Activated naive CD8-positive, alpha-beta T cell treated with anti-CD3 and anti-CD28 coated beads, Interleukin-2, amount 50 U/mL, for 24 hours (primary cell): Measurements from ENCODE around the gene GOLGA6D.
"Not testable (repeated sequence)": the region's sequence is repeated elsewhere in the genome, so short reads cannot be mapped to it uniquely, and the experiment has no call there.

ENCODE experiments used
- ATAC-seq: fragments of 150-1000 bp; cut with Tn5 transposase; one replicate; pipeline ENCODE4 v1.10.0; 2021
- DNase-seq: peaks from one replicate; pipeline ENCODE4 v3.0.0; 2021
- H3K27ac Mint-ChIP-seq: one replicate; pipeline ENCODE4 v1.8.0; 2021; ENCODE audit warnings: mild to moderate bottlenecking, mixed read lengths
- H3K27me3 Mint-ChIP-seq: one replicate; pipeline ENCODE4 v1.8.0; 2021; ENCODE audit warnings: mixed read lengths
- H3K36me3 Mint-ChIP-seq: one replicate; pipeline ENCODE4 v1.8.0; 2021; ENCODE audit warnings: low read depth, mixed read lengths
- H3K4me1 Mint-ChIP-seq: one replicate; pipeline ENCODE4 v1.8.0; 2021; ENCODE audit warnings: mixed read lengths
- H3K4me3 Mint-ChIP-seq: one replicate; pipeline ENCODE4 v1.8.0; 2021; ENCODE audit warnings: mild to moderate bottlenecking, moderate library complexity, mixed read lengths
- H3K9me3 Mint-ChIP-seq: one replicate; pipeline ENCODE4 v1.8.0; 2021; ENCODE audit warnings: mixed read lengths

Gene GOLGA6D

DNA sequence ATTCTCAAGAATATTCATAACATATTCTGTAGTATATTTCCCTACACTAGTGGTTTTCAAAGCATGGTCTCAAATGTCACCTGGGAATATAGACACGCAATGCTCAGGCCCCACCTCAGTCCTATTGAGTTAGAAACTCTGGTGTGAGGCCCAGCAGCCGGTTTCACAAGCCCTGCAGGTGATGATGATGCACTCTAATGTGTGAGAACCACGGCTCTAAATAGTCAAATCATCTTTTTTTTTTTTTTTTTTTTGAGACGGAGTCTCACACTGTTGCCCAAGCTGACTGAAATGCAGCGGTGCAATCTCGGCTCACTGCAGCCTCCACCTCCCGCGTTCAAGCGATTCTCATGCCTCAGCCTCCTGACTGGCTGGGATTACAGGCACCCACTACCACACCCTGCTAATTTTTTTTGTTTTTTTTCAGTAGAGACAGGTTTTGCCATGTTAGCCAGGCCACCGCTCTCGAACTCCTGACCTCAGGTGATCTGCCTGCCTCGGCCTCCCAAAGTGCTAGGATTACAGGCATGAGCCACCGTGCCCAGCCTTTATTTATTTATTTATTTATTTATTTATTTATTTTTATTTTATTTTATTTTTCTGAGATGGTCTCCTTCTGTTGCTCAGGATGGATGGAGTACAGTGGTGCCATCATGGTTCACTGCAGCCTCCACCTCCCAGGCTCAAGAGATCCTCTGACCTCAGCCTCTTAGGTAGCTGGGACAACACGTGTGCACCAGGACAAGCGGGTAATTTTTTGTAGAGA is 51.2 kb downstream of the GOLGA6D start:
- ATAC-seq, H3K36me3 Mint-ChIP-seq, H3K27me3 Mint-ChIP-seq, DNase-seq, H3K27ac Mint-ChIP-seq, H3K4me3 Mint-ChIP-seq, H3K9me3 Mint-ChIP-seq: not testable (repeated sequence)
- peaks cover 21% of the 10 kb centered on the region for H3K4me1 Mint-ChIP-seq

DNA sequence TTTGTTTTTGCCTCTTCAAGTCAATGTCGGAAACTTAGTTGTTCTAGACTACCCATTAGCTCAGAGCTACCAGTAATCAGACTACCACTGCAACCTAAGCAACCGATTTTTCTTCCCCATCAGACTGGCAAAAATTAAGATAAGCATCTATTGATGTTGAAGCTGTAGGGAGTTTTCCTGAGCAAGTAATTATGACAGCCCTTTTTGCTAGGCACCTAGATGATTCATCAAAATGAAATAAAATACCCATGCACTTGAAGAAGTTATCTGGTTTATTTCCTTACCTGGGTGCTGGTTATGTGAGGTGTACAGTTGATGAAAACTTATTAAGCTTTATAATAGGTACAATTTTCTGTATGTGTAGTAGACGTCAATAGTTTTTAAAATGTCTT is 52.7 kb downstream of the GOLGA6D start:
- no peaks in the 10 kb centered on the region for H3K9me3 Mint-ChIP-seq
- peak overlapping the region; percentile 91 for H3K4me3 Mint-ChIP-seq
- H3K36me3 Mint-ChIP-seq = peaks cover 5% of the 10 kb centered on the region
- no peak for ATAC-seq
- H3K27me3 Mint-ChIP-seq = peaks cover 5% of the 10 kb centered on the region
- DNase-seq = no peak
- H3K4me1 Mint-ChIP-seq = peaks cover 21% of the 10 kb centered on the region
- H3K27ac Mint-ChIP-seq = peak overlapping the region; percentile 96

DNA sequence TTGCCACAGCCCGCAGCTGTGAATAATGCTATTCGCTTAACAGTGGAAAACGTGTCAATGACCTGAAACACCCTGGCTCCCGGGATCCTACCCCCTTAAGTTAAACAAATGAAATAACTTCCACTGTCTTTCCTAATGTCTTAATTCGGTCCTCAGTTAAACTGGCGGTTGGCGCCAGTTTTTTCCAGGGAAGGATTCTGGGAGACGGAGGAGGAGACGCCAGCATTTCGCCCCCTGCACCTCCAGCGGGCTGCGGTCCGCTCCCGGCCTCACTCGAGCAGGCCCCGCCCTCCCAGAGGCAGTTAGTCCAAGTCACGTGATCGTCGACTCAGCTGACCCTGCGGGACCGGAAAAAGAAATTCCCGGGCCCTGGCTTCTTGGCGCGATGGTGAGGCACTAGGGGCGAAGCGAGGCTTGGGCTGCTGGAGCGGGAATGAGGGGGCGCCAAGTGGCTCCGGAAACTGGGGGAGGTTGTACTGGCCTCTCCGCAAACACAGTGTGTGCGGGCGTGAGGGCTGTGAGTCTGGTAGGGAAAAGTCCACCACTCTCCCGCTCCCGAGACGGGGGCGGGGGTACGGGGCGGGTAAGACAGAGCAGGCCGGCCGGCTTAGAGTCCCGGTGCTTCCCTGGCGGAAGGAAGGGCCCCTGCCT is 53.2 kb downstream of the GOLGA6D start, which contains the start of gene COMMD4:
Gene COMMD4, plus strand, starts transcription at position 359 of the 651 bp plus-strand sequence. Its CDS starts 27 bp downstream, at position 386.
- Mint-ChIP-seq H3K27me3 (peaks cover 5% of the 10 kb centered on the region), H3K9me3 (no peaks in the 10 kb centered on the region), H3K4me1 (peaks cover 21% of the 10 kb centered on the region), H3K36me3 (peaks cover 6% of the 10 kb centered on the region), H3K4me3 (peak within 1 kb of the TSS; percentile 91), H3K27ac (peak within 1 kb of the TSS; percentile 96)
- ATAC-seq (peak; percentile 72), DNase-seq (peak; percentile 89)

DNA sequence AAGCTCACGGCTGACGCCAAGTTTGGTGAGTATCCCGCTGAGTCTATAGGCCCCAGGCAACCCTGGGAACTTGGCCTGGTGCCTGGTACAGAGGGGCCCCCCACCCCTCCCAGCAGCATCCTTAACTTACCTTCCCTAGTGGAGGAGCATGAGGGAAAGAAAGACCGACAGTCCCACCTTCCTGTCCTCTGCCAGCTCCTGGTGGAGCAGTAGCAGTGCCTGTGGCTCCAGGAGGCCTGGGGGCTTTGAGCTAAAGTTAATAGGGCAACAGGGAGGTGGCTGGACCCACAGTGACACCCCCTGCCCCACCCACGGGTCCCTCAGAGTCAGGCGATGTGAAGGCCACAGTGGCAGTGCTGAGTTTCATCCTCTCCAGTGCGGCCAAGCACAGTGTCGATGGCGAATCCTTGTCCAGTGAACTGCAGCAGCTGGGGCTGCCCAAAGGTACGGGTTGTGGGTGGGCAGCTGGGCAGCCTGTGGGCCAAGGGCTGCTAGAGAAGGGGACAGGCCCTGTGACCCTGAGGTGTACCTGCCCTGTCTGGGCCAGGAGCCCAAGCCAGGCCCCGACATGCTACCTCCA is 56.1 kb downstream of the GOLGA6D start:
- H3K36me3 Mint-ChIP-seq = peaks cover 6% of the 10 kb centered on the region
- H3K9me3 Mint-ChIP-seq = no peaks in the 10 kb centered on the region
- H3K27me3 Mint-ChIP-seq = peaks cover 4% of the 10 kb centered on the region
- H3K27ac Mint-ChIP-seq = no peak overlapping the region
- H3K4me3 Mint-ChIP-seq = no peak overlapping the region
- no peak for DNase-seq
- peaks cover 21% of the 10 kb centered on the region for H3K4me1 Mint-ChIP-seq
- no peak for ATAC-seq

DNA sequence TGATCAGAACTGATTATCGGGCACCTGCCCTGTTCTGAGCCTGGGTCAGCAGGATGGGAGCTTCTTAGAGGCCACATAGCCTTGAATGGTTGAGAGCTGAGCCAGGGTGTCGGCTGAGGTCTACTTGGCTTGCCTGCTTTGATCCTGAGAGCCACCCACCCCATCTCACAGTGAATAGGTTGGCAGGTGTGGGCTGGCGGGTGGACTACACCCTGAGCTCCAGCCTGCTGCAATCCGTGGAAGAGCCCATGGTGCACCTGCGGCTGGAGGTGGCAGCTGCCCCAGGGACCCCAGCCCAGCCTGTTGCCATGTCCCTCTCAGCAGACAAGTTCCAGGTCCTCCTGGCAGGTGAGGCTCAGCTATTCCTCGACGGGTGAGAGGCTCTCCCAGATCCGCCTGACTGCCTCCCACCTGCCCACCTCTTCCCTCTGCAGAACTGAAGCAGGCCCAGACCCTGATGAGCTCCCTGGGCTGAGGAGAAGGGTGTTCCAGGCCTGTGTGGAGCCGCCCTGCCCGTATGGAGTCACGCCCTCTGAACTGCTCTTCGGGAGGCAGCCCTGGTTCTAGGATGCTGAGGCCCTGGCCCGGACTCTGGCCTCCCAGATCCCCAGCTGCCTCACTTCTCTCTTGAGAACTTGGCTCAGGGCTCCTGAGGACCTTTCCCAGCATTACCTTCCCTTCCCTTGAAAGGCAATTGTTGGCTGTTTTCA is 57.1 kb downstream of the GOLGA6D start:
- H3K4me3 Mint-ChIP-seq = no peak overlapping the region
- no peak for ATAC-seq
- peaks cover 4% of the 10 kb centered on the region for H3K27me3 Mint-ChIP-seq
- no peaks in the 10 kb centered on the region for H3K9me3 Mint-ChIP-seq
- H3K36me3 Mint-ChIP-seq = peaks cover 6% of the 10 kb centered on the region
- H3K27ac Mint-ChIP-seq = no peak overlapping the region
- peaks cover 21% of the 10 kb centered on the region for H3K4me1 Mint-ChIP-seq
- DNase-seq = no peak

DNA sequence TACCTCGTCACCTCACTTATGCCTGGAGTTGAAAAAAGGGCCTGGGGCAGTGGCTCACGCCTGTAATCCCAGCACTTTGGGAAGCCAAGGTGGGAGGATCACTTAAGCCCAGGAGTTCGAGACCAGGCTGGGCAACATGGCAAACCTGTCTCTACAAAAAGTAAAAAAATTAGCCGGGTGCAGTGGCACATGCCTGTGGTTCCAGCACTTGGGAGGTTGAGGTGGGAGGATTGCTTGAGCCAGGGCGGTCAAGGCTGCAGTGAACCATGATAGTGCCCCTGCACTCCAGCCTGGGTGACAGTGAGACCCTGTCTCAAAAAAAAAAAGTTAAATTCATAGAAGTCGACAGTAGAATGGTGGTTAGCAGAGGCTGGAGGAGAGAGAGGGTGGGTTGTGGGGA is 59.6 kb downstream of the GOLGA6D start:
- peaks cover 11% of the 10 kb centered on the region for H3K4me1 Mint-ChIP-seq
- H3K36me3 Mint-ChIP-seq = peaks cover 6% of the 10 kb centered on the region
- no peak overlapping the region for H3K4me3 Mint-ChIP-seq
- no peaks in the 10 kb centered on the region for H3K9me3 Mint-ChIP-seq
- peaks cover 4% of the 10 kb centered on the region for H3K27me3 Mint-ChIP-seq
- no peak for ATAC-seq
- H3K27ac Mint-ChIP-seq = no peak overlapping the region
- no peak for DNase-seq

DNA sequence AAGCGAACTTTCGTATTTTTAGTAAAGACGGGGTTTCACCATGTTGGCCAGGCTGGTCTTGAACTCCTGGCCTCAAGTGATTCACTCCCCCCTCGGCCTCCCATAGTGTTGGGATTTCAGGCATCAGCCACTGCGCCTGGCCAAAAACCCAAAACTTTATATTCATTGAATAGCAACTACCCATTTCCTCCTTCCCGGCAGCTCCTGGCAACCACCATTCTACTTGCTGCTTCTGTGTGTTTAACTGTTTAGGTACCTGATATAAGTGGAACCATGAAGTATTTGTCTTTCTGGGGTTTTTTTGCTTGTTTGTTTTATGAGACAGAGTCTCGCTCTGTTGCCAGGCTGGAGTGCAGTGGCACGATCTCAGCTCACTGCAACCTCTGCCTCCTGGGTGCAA is 61.3 kb downstream of the GOLGA6D start:
- not testable (repeated sequence) for H3K36me3 Mint-ChIP-seq, ATAC-seq
- H3K4me1 Mint-ChIP-seq = peaks cover 18% of the 10 kb centered on the region

More for the DNA sequence above, 61.3 kb downstream of the GOLGA6D start:
- not testable (repeated sequence) for H3K27ac Mint-ChIP-seq, H3K4me3 Mint-ChIP-seq, H3K27me3 Mint-ChIP-seq, H3K9me3 Mint-ChIP-seq, DNase-seq
